HEK293 (cell line): Measurements from ENCODE around the gene KIAA1328.

Experiments
- ATF2 ChIP-seq: fragments of 450-650 bp; formaldehyde crosslinking; IDR thresholded peaks from 2 replicates; pipeline ENCODE4 v1.5.1; 2016; ENCODE audit warnings: missing biosample characterization, missing genetic modification characterization, low read depth
- CTCF ChIP-seq: fragments of 450-650 bp; formaldehyde crosslinking; IDR thresholded peaks from 2 replicates; pipeline ENCODE4 v1.5.1; 2016; ENCODE audit warnings: missing biosample characterization, missing genetic modification characterization
- TCF7L2 ChIP-seq: IDR thresholded peaks from 2 replicates; pipeline ENCODE4 v1.6.1; 2011; ENCODE audit warnings: low read depth, mild to moderate bottlenecking, inconsistent platforms, low read length, moderate library complexity, borderline replicate concordance
- ZBTB1 ChIP-seq: fragments of 450-650 bp; formaldehyde crosslinking; IDR thresholded peaks from 2 replicates; pipeline ENCODE4 v1.5.1; 2016; ENCODE audit warnings: missing biosample characterization, missing genetic modification characterization
- ZBTB8A ChIP-seq: fragments of 450-650 bp; formaldehyde crosslinking; IDR thresholded peaks from 2 replicates; pipeline ENCODE4 v1.5.1; 2016; ENCODE audit warnings: missing biosample characterization, missing genetic modification characterization
- ZNF202 ChIP-seq: fragments of 450-650 bp; formaldehyde crosslinking; IDR thresholded peaks from 2 replicates; pipeline ENCODE4 v1.5.1; 2016; ENCODE audit warnings: missing biosample characterization, missing genetic modification characterization, borderline replicate concordance
- ZNF23 ChIP-seq: fragments of 450-650 bp; formaldehyde crosslinking; IDR thresholded peaks from 2 replicates; pipeline ENCODE4 v1.5.1; 2016; ENCODE audit warnings: missing biosample characterization, missing genetic modification characterization, borderline replicate concordance
- ZNF239 ChIP-seq: fragments of 450-650 bp; formaldehyde crosslinking; IDR thresholded peaks from 2 replicates; pipeline ENCODE4 v1.5.1; 2016; ENCODE audit warnings: missing biosample characterization, missing genetic modification characterization
- ZNF324 ChIP-seq: fragments of 450-650 bp; formaldehyde crosslinking; IDR thresholded peaks from 2 replicates; pipeline ENCODE4 v1.5.1; 2016; ENCODE audit warnings: missing biosample characterization, missing genetic modification characterization
- ZNF398 ChIP-seq: fragments of 450-650 bp; formaldehyde crosslinking; IDR thresholded peaks from 2 replicates; pipeline ENCODE4 v1.5.1; 2017; ENCODE audit warnings: missing biosample characterization, missing genetic modification characterization
- ZNF549 ChIP-seq: fragments of 450-650 bp; IDR thresholded peaks from 2 replicates; pipeline ENCODE4 v1.5.1; 2018; ENCODE audit warnings: missing biosample characterization, missing genetic modification characterization, mild to moderate bottlenecking, inconsistent platforms, moderate library complexity
- ZNF660 ChIP-seq: fragments of 450-650 bp; IDR thresholded peaks from 2 replicates; pipeline ENCODE4 v1.5.1; 2018; ENCODE audit warnings: missing biosample characterization, mild to moderate bottlenecking, missing genetic modification characterization
- TF ChIP-seq, protein P1 (sequence below): fragments of 450-650 bp; formaldehyde crosslinking; IDR thresholded peaks from 2 replicates; pipeline ENCODE4 v1.5.1; 2016; ENCODE audit warnings: missing biosample characterization, missing genetic modification characterization
- TF ChIP-seq, protein P2 (sequence below): fragments of 450-650 bp; formaldehyde crosslinking; IDR thresholded peaks from 2 replicates; pipeline ENCODE4 v1.5.1; 2016; ENCODE audit warnings: missing biosample characterization, missing genetic modification characterization

- TF ChIP-seq CTCF (tag by site-specific recombination): no peak
- no peak for TF ChIP-seq ZNF549
- TF ChIP-seq, protein P1, sequence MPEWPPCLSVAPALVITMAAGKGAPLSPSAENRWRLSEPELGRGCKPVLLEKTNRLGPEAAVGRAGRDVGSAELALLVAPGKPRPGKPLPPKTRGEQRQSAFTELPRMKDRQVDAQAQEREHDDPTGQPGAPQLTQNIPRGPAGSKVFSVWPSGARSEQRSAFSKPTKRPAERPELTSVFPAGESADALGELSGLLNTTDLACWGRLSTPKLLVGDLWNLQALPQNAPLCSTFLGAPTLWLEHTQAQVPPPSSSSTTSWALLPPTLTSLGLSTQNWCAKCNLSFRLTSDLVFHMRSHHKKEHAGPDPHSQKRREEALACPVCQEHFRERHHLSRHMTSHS (tag by site-specific recombination): no peak
- TF ChIP-seq ZBTB1 (tag by site-specific recombination): no peak
- TF ChIP-seq ZNF660 (tag by site-specific recombination): no peak
- TF ChIP-seq ZNF202: no peak
- TF ChIP-seq ZBTB8A (tag by site-specific recombination): no peak
- no peak for TF ChIP-seq ZNF398 (tag by site-specific recombination)
- no peak for TF ChIP-seq ZNF239
- no peak for TF ChIP-seq ZNF23 (tag by site-specific recombination)
- TF ChIP-seq, protein P2, sequence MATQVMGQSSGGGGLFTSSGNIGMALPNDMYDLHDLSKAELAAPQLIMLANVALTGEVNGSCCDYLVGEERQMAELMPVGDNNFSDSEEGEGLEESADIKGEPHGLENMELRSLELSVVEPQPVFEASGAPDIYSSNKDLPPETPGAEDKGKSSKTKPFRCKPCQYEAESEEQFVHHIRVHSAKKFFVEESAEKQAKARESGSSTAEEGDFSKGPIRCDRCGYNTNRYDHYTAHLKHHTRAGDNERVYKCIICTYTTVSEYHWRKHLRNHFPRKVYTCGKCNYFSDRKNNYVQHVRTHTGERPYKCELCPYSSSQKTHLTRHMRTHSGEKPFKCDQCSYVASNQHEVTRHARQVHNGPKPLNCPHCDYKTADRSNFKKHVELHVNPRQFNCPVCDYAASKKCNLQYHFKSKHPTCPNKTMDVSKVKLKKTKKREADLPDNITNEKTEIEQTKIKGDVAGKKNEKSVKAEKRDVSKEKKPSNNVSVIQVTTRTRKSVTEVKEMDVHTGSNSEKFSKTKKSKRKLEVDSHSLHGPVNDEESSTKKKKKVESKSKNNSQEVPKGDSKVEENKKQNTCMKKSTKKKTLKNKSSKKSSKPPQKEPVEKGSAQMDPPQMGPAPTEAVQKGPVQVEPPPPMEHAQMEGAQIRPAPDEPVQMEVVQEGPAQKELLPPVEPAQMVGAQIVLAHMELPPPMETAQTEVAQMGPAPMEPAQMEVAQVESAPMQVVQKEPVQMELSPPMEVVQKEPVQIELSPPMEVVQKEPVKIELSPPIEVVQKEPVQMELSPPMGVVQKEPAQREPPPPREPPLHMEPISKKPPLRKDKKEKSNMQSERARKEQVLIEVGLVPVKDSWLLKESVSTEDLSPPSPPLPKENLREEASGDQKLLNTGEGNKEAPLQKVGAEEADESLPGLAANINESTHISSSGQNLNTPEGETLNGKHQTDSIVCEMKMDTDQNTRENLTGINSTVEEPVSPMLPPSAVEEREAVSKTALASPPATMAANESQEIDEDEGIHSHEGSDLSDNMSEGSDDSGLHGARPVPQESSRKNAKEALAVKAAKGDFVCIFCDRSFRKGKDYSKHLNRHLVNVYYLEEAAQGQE (tag by site-specific recombination): no peak
- no peak for TF ChIP-seq ZNF324 (tag by site-specific recombination)
- no peak for TF ChIP-seq ATF2 (tag by site-specific recombination)
- no peak for TF ChIP-seq TCF7L2
Measured at GRCh38 chr18:36942264-36942663, 113.3 kb downstream of the KIAA1328 start.
